ENCODE data around the gene TUBG2. TPM values are rescaled to one million over a fixed set of nuclear protein-coding genes. Genes with fewer than 3 reads are reported as not detected.

Gene TUBG2
- total and polyA plus RNA-seq, 10 donors: 4.9 to 24.9 (median 15.2) TPM

DNA sequence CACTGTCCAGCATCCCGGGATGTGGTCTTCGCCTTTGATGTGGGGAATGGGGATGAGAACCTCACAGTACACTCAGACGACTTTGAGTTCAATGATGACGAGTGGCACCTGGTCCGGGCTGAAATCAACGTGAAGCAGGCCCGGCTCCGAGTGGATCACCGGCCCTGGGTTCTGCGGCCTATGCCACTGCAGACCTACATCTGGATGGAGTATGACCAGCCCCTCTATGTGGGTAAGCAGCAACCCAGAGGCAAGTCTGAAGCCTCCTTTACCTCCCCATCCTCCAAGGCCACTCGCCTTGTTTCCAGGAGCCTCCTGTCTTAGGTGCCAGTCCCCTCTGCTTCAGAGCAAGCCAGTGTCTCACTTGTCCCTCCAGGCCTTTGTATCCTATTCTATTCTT, 33.4 kb downstream of the TUBG2 start:
- H3K9me3 ChIP-seq: no peaks in the 10 kb centered on the region
- H3K4me3 ChIP-seq: no peak overlapping the region
- H3K36me3 ChIP-seq: peaks cover 0 to 73% (median 20%) of the 10 kb centered on the region in 6 donors
- DNase-seq: peak; percentile 66
- H3K27ac ChIP-seq: no peak overlapping the region
- TF ChIP-seq POLR2AphosphoS5 (IDR thresholded peaks at IDR 0.05): peak in 1 of 3 donors; percentile 5
- TF ChIP-seq, protein P1, sequence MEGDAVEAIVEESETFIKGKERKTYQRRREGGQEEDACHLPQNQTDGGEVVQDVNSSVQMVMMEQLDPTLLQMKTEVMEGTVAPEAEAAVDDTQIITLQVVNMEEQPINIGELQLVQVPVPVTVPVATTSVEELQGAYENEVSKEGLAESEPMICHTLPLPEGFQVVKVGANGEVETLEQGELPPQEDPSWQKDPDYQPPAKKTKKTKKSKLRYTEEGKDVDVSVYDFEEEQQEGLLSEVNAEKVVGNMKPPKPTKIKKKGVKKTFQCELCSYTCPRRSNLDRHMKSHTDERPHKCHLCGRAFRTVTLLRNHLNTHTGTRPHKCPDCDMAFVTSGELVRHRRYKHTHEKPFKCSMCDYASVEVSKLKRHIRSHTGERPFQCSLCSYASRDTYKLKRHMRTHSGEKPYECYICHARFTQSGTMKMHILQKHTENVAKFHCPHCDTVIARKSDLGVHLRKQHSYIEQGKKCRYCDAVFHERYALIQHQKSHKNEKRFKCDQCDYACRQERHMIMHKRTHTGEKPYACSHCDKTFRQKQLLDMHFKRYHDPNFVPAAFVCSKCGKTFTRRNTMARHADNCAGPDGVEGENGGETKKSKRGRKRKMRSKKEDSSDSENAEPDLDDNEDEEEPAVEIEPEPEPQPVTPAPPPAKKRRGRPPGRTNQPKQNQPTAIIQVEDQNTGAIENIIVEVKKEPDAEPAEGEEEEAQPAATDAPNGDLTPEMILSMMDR (IDR thresholded peaks at IDR 0.05 in 8 of 11, conservative IDR thresholded peaks at IDR 0.05 in 3 of 11): no peak
- no peaks in the 10 kb centered on the region for H3K4me1 ChIP-seq
- WGBS, 5 donors: 82 to 94% (median 88%) methylated on average over 11 of the region's 11 CpGs
- intact Hi-C loops (cut with DNase I; ENCODE audit: low total_unique reads): no loop called here
- H3K27me3 ChIP-seq (replicated peaks in 1 of 7): peaks cover 0 to under 1% (median 0%) of the 10 kb centered on the region in 7 donors

DNA sequence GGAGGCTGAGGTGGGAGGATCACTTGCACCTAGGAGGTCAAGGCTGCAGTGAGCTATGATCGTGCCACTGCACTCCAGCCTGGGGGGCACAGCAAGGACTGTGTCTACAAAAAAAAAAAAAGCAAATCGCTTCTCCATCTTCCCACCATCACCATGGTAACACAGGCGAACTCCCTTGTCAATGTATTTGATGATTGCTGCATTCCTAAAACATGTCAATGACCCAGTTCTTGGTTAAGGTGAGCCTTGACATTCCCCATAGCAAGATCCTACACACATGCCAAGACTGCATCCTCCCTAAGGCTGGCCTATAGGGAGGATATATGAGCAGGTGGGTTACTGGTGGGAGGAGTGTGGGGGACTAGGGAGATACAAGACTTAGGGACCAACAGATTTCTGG, 35.4 kb downstream of the TUBG2 start:
- 87 to 97% (median 93%) methylated on average over 3 of the region's 3 CpGs for WGBS, 5 donors
- H3K36me3 ChIP-seq: peaks cover 0 to 87% (median 21%) of the 10 kb centered on the region in 6 donors

DNA sequence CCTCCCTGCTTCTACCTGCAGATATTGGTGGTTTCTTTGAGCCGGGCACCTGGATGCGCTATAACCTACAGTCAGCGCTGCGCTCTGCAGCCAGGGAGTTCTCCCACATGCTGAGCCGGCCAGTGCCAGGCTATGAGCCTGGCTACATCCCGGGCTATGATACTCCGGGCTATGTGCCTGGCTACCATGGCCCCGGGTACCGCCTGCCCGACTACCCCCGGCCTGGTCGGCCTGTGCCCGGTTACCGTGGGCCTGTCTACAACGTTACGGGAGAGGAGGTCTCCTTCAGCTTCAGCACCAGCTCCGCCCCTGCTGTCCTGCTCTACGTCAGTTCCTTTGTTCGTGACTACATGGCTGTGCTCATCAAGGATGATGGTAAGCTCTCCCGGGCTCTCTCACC, 36.4 kb downstream of the TUBG2 start:
- intact Hi-C loops (cut with DNase I; ENCODE audit: low total_unique reads): no loop called here
- Histone ChIP-seq H3K36me3 (peaks cover 0 to 90% (median 25%) of the 10 kb centered on the region in 6 donors), H3K4me1 (peaks cover 0 to 8% (median 2%) of the 10 kb centered on the region in 6 donors), H3K9me3 (no peaks in the 10 kb centered on the region), H3K27me3 (replicated peaks in 1 of 7) (no peaks in the 10 kb centered on the region), H3K27ac (no peak overlapping the region), H3K4me3 (no peak overlapping the region)
- no peak for DNase-seq
- 91 to 95% (median 94%) methylated on average over 14 to 20 of the region's 20 CpGs for WGBS, 5 donors
- TF ChIP-seq, protein P1 (IDR thresholded peaks at IDR 0.05 in 8 of 11, conservative IDR thresholded peaks at IDR 0.05 in 3 of 11): no peak
- peak in 2 of 3 donors; percentile 23 to 50 for TF ChIP-seq POLR2AphosphoS5 (IDR thresholded peaks at IDR 0.05)

More for the DNA sequence above, 35.4 kb downstream of the TUBG2 start:
- TF ChIP-seq, protein P1 (IDR thresholded peaks at IDR 0.05 in 8 of 11, conservative IDR thresholded peaks at IDR 0.05 in 3 of 11): no peak
- no peak for TF ChIP-seq POLR2A (IDR thresholded peaks at IDR 0.05)
- no peak for TF ChIP-seq POLR2AphosphoS5 (IDR thresholded peaks at IDR 0.05)
- no peaks in the 10 kb centered on the region for H3K27me3 ChIP-seq (replicated peaks in 1 of 7)
- H3K4me1 ChIP-seq: peaks cover 0 to 7% (median 2%) of the 10 kb centered on the region in 6 donors
- intact Hi-C loops (cut with DNase I; ENCODE audit: low total_unique reads): no loop called here
- no peak for DNase-seq
- no peak overlapping the region for H3K27ac ChIP-seq
- no peak overlapping the region for H3K4me3 ChIP-seq
- no peaks in the 10 kb centered on the region for H3K9me3 ChIP-seq

DNA sequence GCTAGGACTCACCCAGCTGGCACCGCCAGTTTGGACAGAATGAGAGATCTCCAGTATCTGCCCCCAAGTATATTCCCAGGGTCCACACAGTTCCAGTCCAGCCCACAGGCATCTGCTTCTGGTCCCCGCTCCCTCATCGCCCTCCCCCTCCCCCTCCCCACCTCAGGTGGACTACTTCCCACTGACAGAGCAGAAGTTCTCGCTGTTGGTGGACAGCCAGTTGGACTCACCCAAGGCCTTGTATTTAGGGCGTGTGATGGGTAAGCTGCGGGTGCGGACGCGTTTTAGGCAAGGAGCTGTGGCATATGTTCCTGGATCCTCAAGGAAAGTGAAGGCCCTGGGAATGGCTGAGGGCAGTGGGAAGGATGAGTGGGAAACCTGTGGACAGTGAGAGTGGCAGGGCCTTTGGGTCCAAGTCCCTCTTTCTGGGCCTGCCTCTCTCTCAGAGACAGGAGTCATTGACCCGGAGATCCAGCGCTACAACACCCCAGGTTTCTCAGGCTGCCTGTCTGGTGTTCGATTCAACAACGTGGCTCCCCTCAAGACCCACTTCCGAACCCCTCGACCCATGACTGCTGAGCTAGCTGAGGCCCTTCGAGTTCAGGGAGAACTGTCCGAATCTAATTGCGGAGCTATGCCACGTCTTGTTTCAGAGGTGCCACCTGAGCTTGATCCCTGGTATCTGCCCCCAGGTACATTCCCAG, 38.2 kb downstream of the TUBG2 start:
- 95 to 97% (median 95%) methylated on average over 17 to 19 of the region's 19 CpGs for WGBS, 5 donors
- TF ChIP-seq POLR2AphosphoS5 (IDR thresholded peaks at IDR 0.05): no peak
- no peak for TF ChIP-seq POLR2A (IDR thresholded peaks at IDR 0.05)
- TF ChIP-seq, protein P1 (IDR thresholded peaks at IDR 0.05 in 8 of 11, conservative IDR thresholded peaks at IDR 0.05 in 3 of 11): no peak
- peaks cover 0 to 12% (median 2%) of the 10 kb centered on the region in 6 donors for H3K4me1 ChIP-seq
- intact Hi-C loops (cut with DNase I; ENCODE audit: low total_unique reads): no loop called here
- no peak for DNase-seq
- H3K27ac ChIP-seq: no peak overlapping the region
- no peaks in the 10 kb centered on the region for H3K27me3 ChIP-seq (replicated peaks in 1 of 7)
- H3K36me3 ChIP-seq: peaks cover 0 to 93% (median 42%) of the 10 kb centered on the region in 6 donors
- no peaks in the 10 kb centered on the region for H3K9me3 ChIP-seq
- H3K4me3 ChIP-seq: no peak overlapping the region
